ENCODE measurements around the gene WSB2.
"Not testable (repeated sequence)": the region's sequence is repeated elsewhere in the genome, so short reads cannot be mapped to it uniquely, and the experiment has no call there.

The WSB2 gene

GRCh38 chr12:118034429-118035189, 26.4 kb downstream of the WSB2 start:
- no peak for DNase-seq

- DNase-seq = no peak
Observed at GRCh38 chr12:118033902-118034301, 27.1 kb downstream of the WSB2 start.

- DNase-seq = no peak
Observed at GRCh38 chr12:118033323-118033722, 27.7 kb downstream of the WSB2 start.

- no peak for DNase-seq
Observed at GRCh38 chr12:118032188-118032587, 28.8 kb downstream of the WSB2 start.

- no peak for DNase-seq
Observed at GRCh38 chr12:118029166-118029565, 31.8 kb downstream of the WSB2 start.

- no peak for DNase-seq
Observed at GRCh38 chr12:118025168-118025567, 35.8 kb downstream of the WSB2 start.

GRCh38 chr12:118023301-118023860, 37.6 kb downstream of the WSB2 start:
- no peak for DNase-seq

- no peak for DNase-seq
Observed at GRCh38 chr12:118022728-118023109, 38.3 kb downstream of the WSB2 start.

GRCh38 chr12:118022097-118022727, 38.8 kb downstream of the WSB2 start:
- not testable (repeated sequence) for DNase-seq

- DNase-seq = no peak
Observed at GRCh38 chr12:118020036-118020435, 40.9 kb downstream of the WSB2 start.

GRCh38 chr12:118017926-118018325, 43.1 kb downstream of the WSB2 start:
- DNase-seq = no peak

GRCh38 chr12:118016424-118017264, 44.3 kb downstream of the WSB2 start, which contains the start of gene RFC5:
RFC5 (plus strand) TSS chr12:118016703; CDS start chr12:118016828, 125 bp downstream.
- DNase-seq = peak; percentile 98

GRCh38 chr12:118015944-118016343, 45.0 kb downstream of the WSB2 start:
- DNase-seq = no peak

- DNase-seq = no peak
Observed at GRCh38 chr12:118015306-118015705, 45.7 kb downstream of the WSB2 start.

- DNase-seq = no peak
Observed at GRCh38 chr12:118013283-118013682, 47.7 kb downstream of the WSB2 start.

GRCh38 chr12:118011961-118012360, 49.0 kb downstream of the WSB2 start:
- DNase-seq = no peak

- no peak for DNase-seq
Observed at GRCh38 chr12:118011377-118011776, 49.6 kb downstream of the WSB2 start.

GRCh38 chr12:118010903-118011302, 50.1 kb downstream of the WSB2 start:
- DNase-seq = no peak

GRCh38 chr12:117999806-118000205, 61.2 kb downstream of the WSB2 start:
- DNase-seq = not testable (repeated sequence)

- DNase-seq = no peak
Observed at GRCh38 chr12:117998719-117999118, 62.3 kb downstream of the WSB2 start.

GRCh38 chr12:117994551-117995438, 66.2 kb downstream of the WSB2 start:
- DNase-seq = no peak

Data from activated CD4-positive, alpha-beta T cell treated with anti-CD3 and anti-CD28 coated beads, Interleukin-2, Interleukin-6, amounts not matched to agents 100 ng/mL and 50 ng/mL, durations not matched to agents 16 hours and 8 hours (primary cell).